NB4 (cell line): ENCODE data around the gene GRB10.

Experiments used
- DNase-seq: peaks from one replicate; pipeline ENCODE4 v3.0.0; 2010; ENCODE audit warnings: low read depth
- H3K4me3 ChIP-seq: one replicate; pipeline ENCODE4 v1.5.1; 2011; ENCODE audit warnings: mild to moderate bottlenecking, low read depth, low read length, moderate library complexity
- CTCF ChIP-seq: IDR thresholded peaks from one replicate; pipeline ENCODE4 v1.5.1; 2012; ENCODE audit warnings: low read depth, low read length
- MAX ChIP-seq: IDR thresholded peaks from 2 replicates; pipeline ENCODE4 v1.6.1; 2011; ENCODE audit warnings: low read depth, low read length
- MYC ChIP-seq: IDR thresholded peaks from 2 replicates; pipeline ENCODE4 v1.6.1; 2011; ENCODE audit warnings: low read depth, low read length
- POLR2A ChIP-seq: IDR thresholded peaks from 2 replicates; pipeline ENCODE4 v1.6.1; 2011; ENCODE audit warnings: mild to moderate bottlenecking; ENCODE audit not compliant: insufficient read length; ENCODE audit errors: extremely low read depth

The GRB10 gene

GRCh38 chr7:50824882-50825281 lies 42.2 kb upstream of the GRB10 start:
- H3K4me3 ChIP-seq: no peak overlapping the region
- TF ChIP-seq MAX (no peak), MYC (no peak), POLR2A (no peak)
- no peak for DNase-seq

GRCh38 chr7:50822706-50823105 lies 40.0 kb upstream of the GRB10 start:
- DNase-seq: no peak
- TF ChIP-seq POLR2A (no peak), MYC (no peak), CTCF (no peak)
- H3K4me3 ChIP-seq: no peak overlapping the region

- no peak for DNase-seq
- TF ChIP-seq CTCF (no peak), POLR2A (no peak), MAX (no peak), MYC (no peak)
- no peak overlapping the region for H3K4me3 ChIP-seq
Observed at GRCh38 chr7:50822110-50822509, 39.4 kb upstream of the GRB10 start.

GRCh38 chr7:50821457-50822008 lies 38.8 kb upstream of the GRB10 start:
- H3K4me3 ChIP-seq: no peak overlapping the region

GRCh38 chr7:50818324-50818723 lies 35.6 kb upstream of the GRB10 start:
- TF ChIP-seq CTCF (no peak), MAX (no peak), POLR2A (no peak), MYC (no peak)
- no peak for DNase-seq
- H3K4me3 ChIP-seq: no peak overlapping the region

More at GRCh38 chr7:50821457-50822008, 38.8 kb upstream of the GRB10 start:
- TF ChIP-seq MAX: no peak
- TF ChIP-seq MYC: no peak
- no peak for TF ChIP-seq CTCF
- TF ChIP-seq POLR2A: no peak
- DNase-seq: no peak

GRCh38 chr7:50817561-50817960 lies 34.9 kb upstream of the GRB10 start:
- TF ChIP-seq CTCF (no peak), MAX (no peak), MYC (no peak), POLR2A (no peak)
- DNase-seq: no peak
- no peak overlapping the region for H3K4me3 ChIP-seq
